Myocyte (in vitro differentiated cells): ENCODE measurements around the gene MSANTD7. TPM values are rescaled to one million over a fixed set of nuclear protein-coding genes. Genes with fewer than 3 reads are reported as not detected.
A peak's percentile ranks its signal among the peaks of the same experiment; 100 is the strongest.
"Not testable (repeated sequence)": the region's sequence is repeated elsewhere in the genome, so short reads cannot be mapped to it uniquely, and the experiment has no call there.

ENCODE experiments used
- DNase-seq: peaks from one replicate; pipeline ENCODE4 v3.0.0-alpha.2; 2012; ENCODE audit warnings: low read depth
- total RNA-seq: library from RNA; depleted of rRNA; stranded (reverse); fragments of >200 nt; gene quantifications from 2 replicates; pipeline ENCODE4 v1.2.3, GENCODE V29; 2014

The MSANTD7 gene
- total RNA-seq, 1 donor from 2014 or later, result 15.9 TPM

DNA sequence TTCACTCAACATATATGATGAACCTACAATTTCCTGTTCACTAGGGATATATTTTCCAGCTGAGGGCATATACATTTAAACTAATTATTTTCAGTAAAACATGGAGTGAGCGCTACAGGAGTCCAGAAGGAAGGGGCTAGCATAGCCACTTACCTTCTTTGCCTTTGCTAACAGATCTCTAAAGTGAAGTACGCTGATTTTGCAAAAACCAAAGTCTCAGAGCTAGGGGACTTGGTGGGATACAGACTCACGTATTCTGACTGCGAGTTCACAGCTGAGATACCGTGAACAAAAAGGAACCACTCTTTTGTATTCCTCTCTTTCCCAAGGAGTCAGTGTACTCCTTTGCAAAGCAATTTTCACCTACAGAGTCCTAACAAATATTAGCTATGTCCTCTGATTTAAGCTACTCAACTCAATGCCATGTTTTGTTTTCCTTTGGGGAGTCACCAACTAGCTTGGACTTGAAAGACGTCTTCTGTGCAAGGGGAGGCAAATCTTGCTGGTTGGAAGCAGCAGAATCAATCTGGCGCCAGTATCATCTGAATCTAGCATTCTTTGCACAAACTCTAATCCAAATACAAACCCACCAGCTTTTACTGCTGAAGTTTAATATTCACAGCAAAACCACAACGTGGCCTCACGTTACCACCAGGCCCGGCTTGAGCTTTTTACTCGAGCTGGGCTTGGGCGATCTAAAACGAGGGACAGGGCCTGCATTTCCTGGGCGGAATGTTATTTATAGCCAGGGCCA lies 926 bp upstream of the MSANTD7 start:
- DNase-seq, result peak; percentile 94

- peak; percentile 27 for DNase-seq
These were observed 637 bp downstream of the MSANTD7 start for GRCh38 chr10:14838582-14839304.

- peak; percentile 27 for DNase-seq
These were observed 1.2 kb downstream of the MSANTD7 start for GRCh38 chr10:14839305-14839695.

- no peak for DNase-seq
These were observed 2.1 kb downstream of the MSANTD7 start for GRCh38 chr10:14840178-14840577.

DNA sequence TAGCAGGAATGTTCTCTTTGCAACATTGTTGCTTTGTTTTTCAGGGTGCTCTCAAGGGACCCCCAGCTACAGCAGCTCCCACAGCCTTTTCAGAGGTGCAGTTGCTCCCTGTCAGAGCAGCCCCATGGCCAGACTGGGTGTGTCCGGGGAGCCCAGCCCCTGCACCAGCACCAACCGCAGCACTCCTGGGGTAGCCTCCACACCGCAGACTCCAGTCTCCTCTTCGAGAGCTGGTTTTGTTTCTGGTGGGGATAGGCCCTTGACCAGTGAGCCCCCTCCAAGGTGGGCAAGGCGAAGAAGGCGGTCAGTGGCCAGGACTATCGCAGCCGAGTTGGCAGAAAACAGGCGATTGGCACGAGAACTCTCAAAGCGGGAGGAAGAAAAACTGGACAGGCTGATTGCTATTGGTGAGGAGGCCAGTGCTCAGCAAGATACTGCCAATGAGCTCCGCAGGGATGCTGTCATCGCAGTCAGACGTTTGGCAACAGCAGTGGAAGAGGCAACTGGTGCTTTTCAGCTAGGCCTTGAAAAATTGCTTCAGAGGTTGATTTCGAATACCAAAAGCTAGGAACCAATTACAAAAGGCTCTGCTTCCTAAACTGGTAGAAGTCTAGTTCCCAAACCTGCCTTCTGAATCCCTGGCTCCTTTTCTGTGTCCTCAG lies 5.4 kb downstream of the MSANTD7 start:
- DNase-seq, result no peak

DNA sequence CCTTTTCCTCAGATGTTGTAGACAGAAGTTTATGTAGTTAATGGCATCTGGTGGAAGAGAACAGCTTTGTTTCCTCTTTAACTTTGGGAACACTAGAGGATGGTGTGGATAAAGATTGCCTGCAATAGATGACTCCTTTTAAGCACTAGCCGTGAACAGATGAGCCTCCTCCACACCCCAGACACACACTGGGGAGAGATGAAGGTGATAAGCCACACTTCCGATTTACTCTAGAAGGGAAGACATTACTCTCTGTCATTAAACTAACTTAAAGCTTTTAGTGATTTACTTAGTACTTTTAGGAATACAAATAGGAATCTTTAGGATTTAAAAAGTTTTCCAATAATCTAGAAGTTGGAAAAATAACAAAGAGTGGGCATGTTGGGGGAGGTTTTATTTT lies 6.8 kb downstream of the MSANTD7 start:
- DNase-seq, result no peak

DNA sequence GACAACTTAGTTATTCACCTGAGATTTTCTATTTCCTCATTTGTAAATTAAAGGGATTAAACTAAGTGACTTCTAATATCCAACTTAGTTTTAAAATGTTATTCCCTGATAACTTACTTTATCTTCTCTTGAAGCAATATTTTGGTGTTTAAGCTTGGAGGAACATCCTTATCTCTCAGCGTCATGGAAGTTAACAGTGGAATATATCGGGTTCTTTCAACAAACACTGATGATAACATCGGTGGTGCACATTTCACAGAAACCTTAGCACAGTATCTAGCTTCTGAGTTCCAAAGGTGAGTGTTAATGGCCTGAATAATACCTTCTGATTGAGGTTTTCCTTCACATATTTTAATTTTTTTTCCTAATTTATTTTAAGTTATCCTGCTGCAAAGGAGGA lies 14.1 kb downstream of the MSANTD7 start:
- DNase-seq, result no peak

GRCh38 chr10:14855453-14855852 lies 17.3 kb downstream of the MSANTD7 start:
- DNase-seq, result no peak

- DNase-seq, result no peak
These were observed 20.3 kb downstream of the MSANTD7 start for GRCh38 chr10:14858338-14858960.

GRCh38 chr10:14859043-14859442 lies 20.9 kb downstream of the MSANTD7 start:
- DNase-seq, result no peak

- DNase-seq, result no peak
These were observed 21.7 kb downstream of the MSANTD7 start for GRCh38 chr10:14859775-14860174.

GRCh38 chr10:14860791-14861190 lies 22.7 kb downstream of the MSANTD7 start:
- no peak for DNase-seq

DNA sequence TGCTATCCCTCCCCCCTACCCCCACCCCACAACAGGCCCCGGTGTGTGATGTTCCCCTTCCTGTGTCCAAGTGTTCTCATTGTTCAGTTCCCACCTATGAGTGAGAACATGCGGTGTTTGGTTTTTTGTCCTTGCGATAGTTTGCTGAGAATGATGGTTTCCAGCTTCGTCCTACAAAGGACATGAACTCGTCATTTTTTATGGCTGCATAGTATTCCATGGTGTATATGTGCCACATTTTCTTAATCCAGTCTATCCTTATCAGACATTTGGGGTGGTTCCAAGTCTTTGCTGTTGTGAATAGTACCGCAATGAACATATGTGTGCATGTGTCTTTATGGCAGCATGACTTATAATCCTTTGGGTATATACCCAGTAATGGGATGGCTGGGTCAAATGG lies 26.4 kb downstream of the MSANTD7 start:
- not testable (repeated sequence) for DNase-seq

- not testable (repeated sequence) for DNase-seq
These were observed 26.8 kb downstream of the MSANTD7 start for GRCh38 chr10:14864871-14865270.

DNA sequence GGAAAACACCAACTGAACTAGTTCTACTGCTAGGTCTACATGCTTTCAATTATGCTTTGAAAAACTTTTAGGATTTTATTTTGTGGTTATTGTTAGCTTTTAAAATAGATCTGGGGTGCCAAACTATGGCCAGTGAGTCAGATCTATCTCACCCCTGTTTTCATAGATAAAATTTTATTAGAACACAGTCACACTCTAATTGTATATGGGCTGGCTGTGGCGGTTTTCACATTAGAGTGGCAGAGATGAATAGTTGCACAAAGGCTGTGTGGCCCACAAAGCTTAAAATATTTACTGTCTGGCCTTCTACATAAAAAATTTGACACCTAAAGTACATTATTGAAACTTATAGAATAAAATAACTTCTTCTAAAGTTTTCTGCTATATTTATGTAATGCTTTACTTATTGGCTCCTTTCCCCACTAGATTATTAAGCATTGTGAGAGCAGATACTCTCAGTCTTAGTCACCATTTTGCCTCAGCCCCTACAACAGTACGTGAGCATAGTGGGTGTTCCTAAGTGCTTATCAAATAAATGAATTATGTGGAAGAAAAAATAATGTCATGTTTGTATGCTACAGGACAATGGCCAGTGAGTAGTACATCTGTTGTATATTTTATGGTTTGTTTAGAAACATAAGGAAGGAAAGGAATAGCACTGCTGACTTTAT lies 35.1 kb downstream of the MSANTD7 start:
- DNase-seq, result peak; percentile 81

DNA sequence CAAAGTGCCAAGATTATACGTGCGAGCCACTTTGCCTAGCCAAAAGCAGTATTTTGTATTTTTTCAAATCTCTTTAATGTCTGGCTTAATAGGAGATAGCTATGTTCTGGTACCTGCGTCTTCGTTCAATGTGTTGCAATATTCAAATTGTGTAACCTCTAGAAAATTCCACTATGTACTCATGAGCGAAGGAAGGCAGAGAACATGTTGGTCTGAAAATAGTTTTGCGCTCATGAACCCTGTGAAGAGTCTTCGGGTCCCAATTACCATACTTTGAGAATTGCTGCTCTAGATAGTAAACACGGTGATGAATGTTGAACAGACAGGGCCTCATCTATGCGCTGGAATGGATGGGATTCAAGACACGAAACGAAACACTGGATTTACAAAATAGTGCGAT lies 37.8 kb downstream of the MSANTD7 start:
- no peak for DNase-seq

DNA sequence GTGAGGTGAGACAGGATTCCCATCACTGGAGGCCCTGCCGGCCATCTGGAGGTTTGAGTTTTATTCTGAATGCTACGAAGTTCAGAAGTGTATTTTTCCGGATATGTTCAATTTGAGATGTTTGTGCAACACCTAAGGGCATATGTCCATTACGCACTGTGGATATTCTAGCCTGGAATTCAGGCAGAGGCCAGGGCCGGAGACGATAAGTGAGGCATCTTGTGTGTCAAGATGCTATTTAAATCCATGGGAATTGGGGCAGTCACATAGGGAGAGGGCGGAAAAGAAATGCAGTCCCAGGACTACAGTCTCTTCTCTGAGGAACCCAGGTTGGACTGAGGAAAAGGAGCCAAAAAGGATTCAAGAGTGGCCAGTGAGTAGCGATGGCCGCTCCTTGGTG lies 38.7 kb downstream of the MSANTD7 start:
- DNase-seq, result no peak

GRCh38 chr10:14878266-14879123 lies 40.4 kb downstream of the MSANTD7 start, which contains the start of gene SUV39H2:
Gene SUV39H2 (plus strand): TSS chr10:14878866. CDS start chr10:14878889, 23 bp downstream.
- DNase-seq, result peak; percentile 95

DNA sequence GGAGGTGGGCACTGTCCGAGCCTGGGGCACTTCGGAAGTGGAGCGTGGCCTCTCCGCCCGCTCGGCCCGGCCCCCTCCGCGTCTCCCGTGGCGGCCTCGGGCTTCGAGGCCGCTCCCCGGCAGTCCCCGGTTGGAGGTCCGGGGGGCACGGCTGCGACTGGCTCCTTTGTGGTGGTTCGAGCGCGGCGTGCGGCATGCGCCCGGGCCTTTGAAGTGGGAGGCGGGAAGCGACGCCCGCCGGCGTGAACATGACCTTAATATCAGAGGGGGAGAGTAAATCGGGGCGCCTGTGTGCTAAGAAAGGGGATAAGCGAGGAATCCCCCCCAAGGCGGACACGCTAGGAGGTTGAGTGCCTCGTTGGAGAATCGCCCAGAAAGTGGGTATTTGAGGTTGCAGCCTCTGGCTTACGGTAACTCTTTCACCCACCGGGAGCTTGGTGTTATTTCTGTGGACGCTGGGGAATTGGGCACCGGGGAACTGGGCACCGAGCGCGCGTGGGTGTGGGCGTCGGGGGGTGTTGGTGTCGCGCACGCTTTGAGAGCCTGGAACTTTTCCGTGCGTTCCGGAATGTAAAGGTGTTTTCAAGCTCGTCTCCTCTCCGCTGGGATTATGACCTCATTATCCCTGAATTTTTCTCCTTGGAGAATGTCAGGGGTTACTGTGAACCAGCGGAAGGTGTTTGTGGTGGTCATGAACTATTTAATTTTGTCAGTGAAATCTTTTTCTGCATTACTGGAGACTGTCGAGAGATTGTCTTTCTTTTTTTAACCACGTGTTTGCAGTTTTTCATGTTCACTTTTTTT lies 41.2 kb downstream of the MSANTD7 start:
- DNase-seq, result no peak

DNA sequence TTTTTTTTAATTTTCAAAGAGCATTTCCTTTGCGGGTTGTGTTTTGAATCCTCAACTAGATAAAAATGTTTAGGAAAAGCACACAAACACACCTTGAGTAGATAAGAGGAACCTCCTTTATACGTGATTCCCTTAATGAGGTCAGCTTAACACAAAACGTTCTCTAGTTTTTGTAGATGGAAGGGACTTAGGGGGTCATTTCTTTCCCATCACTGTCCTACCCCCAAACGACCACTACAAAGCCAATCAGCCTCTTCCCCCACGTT lies 41.8 kb downstream of the MSANTD7 start:
- no peak for DNase-seq
